GM19455 (cell line): Measurements from ENCODE around the gene ASXL1.
"Not testable (repeated sequence)": the region's sequence is repeated elsewhere in the genome, so short reads cannot be mapped to it uniquely, and the experiment has no call there.

ENCODE experiments used
- ATAC-seq: cut with Tn5 transposase; IDR thresholded peaks from one replicate; pipeline ENCODE4 v1.9.1; 2021; ENCODE audit not compliant: unreplicated experiment

ASXL1 gene

DNA sequence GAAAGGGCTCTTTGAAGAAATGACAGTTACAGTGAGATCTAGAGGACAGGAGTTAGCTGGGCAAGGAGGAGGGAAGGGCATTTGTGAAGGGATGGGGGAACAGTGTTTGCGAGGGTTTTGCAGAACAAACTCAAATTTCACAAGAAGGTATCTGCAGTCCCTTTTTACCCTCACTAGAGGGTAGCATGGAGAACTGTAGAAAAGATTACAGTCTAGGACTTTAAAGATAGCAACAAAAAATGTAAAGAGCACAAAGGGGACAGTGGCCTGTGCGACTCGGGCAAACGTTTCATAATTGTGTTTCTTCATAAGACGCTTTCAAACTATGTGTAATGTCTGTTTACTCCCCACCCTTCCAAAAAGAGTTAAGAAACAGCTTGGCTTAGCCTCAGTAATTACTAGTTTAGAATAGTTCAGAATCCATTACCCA, 21.2 kb upstream of the ASXL1 start:
- ATAC-seq = no peak

GRCh38 chr20:32337937-32338661, 20.0 kb upstream of the ASXL1 start:
- ATAC-seq = no peak

- no peak for ATAC-seq
Observed at GRCh38 chr20:32338665-32339064, 19.5 kb upstream of the ASXL1 start.

GRCh38 chr20:32339116-32339515, 19.0 kb upstream of the ASXL1 start:
- no peak for ATAC-seq

DNA sequence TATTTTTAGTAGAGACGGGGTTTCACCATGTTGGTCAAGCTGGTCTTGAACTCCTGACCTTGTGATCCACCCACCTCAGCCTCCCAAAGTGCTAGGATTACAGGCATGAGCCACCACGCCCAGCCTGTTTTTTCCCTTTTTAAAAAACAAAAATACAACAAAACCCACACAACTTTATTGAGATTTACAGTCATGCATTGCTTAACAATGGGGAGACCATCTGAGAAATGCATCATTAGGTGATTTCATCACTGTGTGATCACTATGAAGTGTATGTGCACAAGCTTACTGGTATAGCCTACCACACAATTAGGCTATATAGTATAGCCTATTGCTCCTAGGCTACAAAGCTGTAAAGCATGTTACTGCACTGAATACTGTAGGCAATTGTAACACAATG, 17.1 kb upstream of the ASXL1 start:
- not testable (repeated sequence) for ATAC-seq

- ATAC-seq = no peak
Observed at GRCh38 chr20:32343439-32343838, 14.7 kb upstream of the ASXL1 start.

DNA sequence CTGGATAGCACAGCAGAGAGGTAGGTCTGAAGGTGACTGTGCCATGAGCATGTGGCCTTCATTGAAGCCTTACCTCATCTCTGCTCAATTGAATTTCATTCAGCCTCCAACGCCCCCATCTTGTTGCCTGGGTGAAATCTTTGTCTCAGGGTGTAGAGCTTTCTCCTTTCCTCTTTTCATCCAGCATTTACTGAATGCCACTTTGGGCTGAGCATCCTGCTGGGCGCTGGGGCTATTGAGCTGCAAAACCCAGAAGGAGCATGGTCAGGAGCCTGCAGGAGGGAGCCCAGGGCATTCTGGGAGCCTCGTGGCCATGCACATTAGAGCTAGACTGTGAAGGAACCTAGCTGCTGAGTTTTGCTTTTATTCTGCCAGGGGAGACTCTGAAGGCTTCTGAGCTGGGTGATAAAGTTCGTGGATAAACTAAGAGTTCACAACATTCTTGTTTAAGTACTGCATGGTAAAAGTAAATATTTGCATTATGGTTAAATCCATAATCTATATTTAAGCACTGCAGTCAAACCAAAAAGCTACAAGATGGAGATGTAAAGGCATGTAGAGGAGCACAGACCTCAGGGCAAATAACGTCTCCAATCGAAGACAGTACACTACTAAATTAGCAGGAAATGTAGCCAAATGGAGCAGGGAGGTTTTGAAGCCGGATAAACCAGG, 13.2 kb upstream of the ASXL1 start:
- no peak for ATAC-seq

DNA sequence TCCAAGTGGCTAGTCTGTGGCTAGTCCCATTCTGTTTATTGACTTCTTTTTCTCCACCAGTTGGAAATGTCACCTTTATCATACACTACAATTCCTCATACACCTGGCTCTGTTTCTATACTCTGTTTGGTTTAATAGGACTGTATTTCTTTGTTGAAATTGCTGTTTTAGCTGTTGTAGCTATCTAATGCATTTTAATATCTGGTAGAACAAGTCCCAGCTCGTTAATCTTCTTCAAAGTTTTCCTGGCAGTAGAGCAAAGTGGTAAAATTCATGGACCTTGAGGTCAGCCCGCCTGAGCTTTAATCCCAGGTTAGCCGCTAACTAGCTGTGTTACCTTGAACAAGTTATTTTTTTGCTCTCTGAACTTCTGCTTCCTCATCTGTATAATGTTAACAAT, 9.9 kb upstream of the ASXL1 start:
- ATAC-seq = no peak

DNA sequence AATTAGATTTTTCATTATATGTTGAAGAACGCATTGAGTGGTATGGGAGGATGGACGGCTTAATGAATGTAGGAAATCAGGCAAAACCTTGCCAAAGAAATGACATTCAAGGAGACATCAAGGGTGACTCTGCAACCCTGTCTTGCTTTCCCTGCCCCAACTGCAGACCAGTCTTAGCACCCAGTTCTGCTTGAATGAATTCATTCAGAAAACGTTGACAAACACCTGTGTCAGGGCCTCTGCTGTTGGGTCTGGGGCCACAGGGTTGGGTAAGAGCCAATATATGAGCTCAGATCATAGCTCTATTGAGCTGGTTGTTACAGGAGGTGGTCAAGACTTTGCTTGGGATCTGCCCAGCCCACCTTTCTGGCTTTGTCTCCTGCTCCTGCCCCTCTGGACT, 7.7 kb upstream of the ASXL1 start:
- ATAC-seq = no peak

- ATAC-seq = no peak
Observed at GRCh38 chr20:32352121-32352720, 5.9 kb upstream of the ASXL1 start.

DNA sequence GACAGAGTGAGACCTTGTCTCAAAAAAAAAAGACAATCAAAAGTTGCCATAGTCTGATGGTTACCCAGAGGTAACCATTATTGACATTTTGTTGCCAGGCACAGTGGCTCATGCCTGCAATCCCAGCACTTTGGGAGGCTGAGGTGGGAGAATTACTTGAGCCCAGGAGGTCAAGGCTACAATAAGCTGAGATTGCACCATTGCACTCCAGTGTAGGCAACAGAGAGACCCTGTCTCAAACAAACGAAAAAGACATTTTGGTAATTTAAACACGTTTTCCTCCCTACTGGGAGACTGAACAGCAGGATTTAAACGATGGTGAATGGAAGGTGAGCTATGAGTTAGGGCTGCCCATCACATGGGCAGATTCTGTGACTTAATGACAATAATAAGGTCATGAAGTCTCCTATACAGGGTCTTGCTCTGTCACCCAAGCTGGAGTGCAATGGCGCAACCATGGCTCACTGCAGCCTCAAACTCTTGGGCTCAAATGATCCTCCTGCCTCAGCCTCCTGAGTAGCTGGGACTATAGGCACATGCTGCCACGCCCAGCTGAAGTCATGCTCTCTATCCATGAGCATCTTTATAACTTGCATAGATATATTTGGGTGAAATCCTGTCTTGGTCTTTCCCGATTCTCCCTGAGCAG, 4.2 kb upstream of the ASXL1 start:
- ATAC-seq = no peak

DNA sequence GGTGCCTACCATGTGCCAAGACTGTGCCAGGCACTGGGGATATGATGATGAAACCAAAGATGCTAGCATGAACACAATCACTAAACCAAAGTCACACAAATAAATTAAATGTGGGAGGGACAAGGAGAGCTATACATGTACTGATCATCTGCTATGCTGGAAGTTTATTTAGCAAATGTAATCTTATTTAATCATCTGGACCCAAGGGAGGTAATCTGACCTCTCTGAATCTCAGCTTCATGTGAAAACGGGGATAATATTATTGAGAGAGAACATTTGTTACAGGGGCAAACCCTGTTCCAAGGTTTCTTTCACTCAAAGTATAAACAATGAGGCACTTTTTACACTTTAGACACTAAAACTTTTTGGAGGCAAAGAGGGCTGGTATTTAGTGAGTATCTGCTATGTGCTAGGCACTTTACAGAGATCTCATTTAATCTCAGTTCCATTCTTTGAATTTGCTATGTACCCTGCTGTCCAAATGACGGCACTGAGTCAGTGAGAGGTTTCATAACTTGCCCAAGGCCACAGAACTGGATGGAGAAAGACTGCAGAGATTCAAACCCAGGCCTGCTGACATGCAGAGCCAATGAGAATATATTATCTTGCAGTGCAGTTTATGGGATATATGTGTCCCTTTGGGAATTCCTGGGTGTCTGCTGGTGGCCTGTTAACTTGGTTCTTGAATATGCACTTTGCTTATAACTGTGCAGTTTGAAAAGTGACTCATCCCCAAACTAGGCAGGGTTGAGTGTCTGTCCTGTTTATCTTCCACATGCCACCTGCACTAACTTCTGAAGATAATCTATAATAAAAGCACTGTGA, 3.3 kb upstream of the ASXL1 start:
- no peak for ATAC-seq

DNA sequence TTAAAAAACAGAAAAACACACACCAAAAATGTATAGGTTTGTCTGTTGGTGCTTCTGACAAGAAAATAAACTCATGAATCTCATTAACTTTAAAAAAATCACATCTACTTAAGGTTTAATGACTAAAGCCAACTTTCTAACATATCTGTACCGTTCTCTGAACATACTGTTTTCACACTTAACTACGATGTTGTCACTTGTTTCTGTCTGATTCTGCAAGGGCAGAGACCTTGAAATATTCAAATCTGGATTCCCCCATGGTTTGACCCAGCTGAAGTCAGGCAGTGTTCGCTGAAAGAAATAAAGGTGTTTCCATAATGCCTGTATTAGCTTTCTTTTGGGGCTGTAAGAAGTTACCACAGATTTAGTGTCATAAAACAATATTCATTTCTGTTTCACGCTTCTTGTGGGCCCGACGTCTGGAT, 2.7 kb upstream of the ASXL1 start:
- no peak for ATAC-seq

DNA sequence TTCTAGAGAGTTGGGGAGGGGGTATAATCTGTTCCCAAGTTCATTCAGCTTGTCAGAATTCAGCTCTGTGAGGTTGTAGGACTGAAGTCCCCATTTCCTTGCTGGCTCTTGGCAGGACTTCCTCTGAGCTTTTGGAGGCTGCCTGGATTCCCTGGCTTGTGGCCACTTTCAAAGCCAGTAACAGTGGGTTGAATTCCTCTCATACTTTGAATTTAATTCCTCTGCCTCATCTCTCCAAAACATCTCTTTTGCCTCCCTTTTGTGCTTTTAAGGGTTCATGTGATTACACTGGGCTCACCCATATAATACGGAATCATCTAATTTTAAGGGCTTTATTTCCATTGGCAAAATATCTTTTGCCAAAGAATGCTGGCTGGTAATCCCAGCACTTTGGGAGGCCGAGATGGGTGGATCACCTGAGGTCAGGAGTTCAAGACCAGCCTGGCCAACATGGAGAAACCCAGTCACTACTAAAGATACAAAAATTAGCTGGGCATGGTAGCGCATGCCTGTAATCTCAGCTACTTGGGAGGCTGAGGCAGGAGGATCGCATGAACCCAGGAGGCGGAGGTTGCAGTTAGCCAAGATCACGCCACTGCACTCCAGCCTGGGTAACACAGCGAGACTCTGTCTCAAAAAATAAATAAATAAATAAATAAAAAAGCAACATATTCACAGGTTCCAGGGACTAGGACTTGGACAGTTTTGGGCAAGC, 2.1 kb upstream of the ASXL1 start:
- not testable (repeated sequence) for ATAC-seq

- ATAC-seq = no peak
Observed at GRCh38 chr20:32356622-32357374, 1.3 kb upstream of the ASXL1 start.

- no peak for ATAC-seq
Observed at GRCh38 chr20:32357375-32357868, 709 bp upstream of the ASXL1 start.

- ATAC-seq = no peak
Observed at GRCh38 chr20:32358632-32358882, 426 bp downstream of the ASXL1 start.

- ATAC-seq = peak; percentile 26
Observed at GRCh38 chr20:32358883-32359632, 927 bp downstream of the ASXL1 start.
